Cerebellar cortex (tissue), 1 donor: ENCODE data around the gene LRRC10.

Source experiments
- DNase-seq: peaks from one replicate; pipeline ENCODE4 v3.0.0-alpha.2; 2015; ENCODE audit warnings: low spot score

LRRC10 gene

DNA sequence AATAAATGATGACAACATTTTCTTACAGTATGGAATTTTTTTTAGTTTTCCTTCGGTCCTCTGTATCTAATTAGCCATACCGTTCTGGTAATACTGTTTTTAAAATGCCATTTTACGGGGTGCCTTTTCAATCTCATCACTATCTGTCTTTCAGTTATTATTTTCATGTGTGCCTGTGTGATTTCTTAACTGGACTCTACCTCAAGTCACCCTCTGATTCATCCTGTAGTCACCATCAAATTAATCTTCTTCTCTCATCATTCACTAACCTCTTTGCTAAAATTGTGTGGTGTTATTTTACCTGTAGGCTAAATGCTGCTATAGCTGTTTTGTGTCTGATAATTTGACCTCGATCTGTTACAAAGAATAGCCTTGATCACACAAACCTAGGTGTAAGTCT lies 41.5 kb downstream of the LRRC10 start:
- no peak for DNase-seq

DNA sequence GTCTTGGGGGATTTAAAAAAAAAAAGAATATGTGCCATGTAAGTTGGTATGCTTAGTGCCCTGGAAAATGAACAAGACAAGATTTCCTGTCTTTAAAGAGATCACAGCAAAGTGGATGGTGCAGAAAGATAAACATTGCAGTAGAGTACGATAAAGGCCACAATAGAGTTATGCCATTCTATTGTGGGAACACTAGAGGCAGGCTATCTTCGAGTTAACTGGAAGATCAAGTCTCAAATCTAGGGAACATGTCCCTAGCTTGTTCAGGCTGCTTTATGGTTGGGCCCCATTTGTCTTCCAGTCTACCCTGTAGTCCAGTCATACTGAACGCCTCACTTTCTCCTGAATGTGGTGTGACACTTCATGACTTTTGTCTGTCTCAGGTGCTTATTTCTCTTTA lies 44.1 kb downstream of the LRRC10 start:
- no peak for DNase-seq

DNA sequence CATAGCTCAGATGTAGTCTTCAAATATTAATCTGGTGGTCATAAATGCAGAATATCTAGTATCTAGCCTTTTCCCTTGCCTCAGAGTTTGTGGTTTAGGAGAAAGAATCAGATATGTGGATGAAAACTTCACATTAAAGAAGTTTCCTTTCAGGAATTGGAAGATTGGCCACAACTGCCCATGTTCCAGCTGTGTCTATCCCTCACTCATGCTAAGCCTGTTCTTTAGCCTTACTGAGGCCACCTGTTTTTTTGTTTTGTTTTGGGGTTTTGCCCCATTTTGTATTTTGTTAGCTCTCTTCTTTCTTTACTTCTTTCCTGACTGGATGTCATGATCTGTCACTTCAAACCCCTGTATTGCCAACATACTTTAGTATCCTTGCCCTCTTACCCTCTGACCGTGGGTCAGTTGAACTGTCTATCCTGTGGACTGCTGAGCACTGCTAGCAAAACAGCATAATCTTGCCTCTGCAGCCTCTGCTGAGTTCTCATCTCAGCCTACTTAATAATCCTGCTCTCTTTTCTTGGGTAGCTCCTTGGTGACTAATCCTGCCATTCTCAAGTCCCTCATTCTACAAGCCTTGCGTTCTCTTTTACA lies 47.4 kb downstream of the LRRC10 start:
- no peak for DNase-seq
